HEK293T (cell line): ENCODE data around the gene FGF2.

Experiments
- ARNT ChIP-seq: fragments of 450-650 bp; IDR thresholded peaks from 2 replicates; pipeline ENCODE4 v1.6.1; 2017; ENCODE audit warnings: mild to moderate bottlenecking
- BHLHE40 ChIP-seq: fragments of 450-650 bp; IDR thresholded peaks from 2 replicates; pipeline ENCODE4 v1.6.1; 2016; ENCODE audit warnings: mild to moderate bottlenecking, moderate library complexity, borderline replicate concordance
- ELF4 ChIP-seq: fragments of 450-650 bp; IDR thresholded peaks from 2 replicates; pipeline ENCODE4 v1.6.1; 2017; ENCODE audit warnings: antibody characterized with exemption
- FOXA1 ChIP-seq: fragments of 450-650 bp; IDR thresholded peaks from 2 replicates; pipeline ENCODE4 v1.6.1; 2016; ENCODE audit warnings: mild to moderate bottlenecking
- FOXK2 ChIP-seq: fragments of 450-650 bp; IDR thresholded peaks from 2 replicates; pipeline ENCODE4 v1.6.1; 2016; ENCODE audit warnings: mild to moderate bottlenecking
- FOXM1 ChIP-seq: fragments of 450-650 bp; IDR thresholded peaks from 2 replicates; pipeline ENCODE4 v1.6.1; 2017; ENCODE audit warnings: mild to moderate bottlenecking, borderline replicate concordance
- LEF1 ChIP-seq: fragments of 450-650 bp; IDR thresholded peaks from 2 replicates; pipeline ENCODE4 v1.6.1; 2017; ENCODE audit warnings: mild to moderate bottlenecking, borderline replicate concordance
- NFRKB ChIP-seq: fragments of 450-650 bp; IDR thresholded peaks from 2 replicates; pipeline ENCODE4 v1.6.1; 2016; ENCODE audit warnings: mild to moderate bottlenecking, moderate library complexity
- SP1 ChIP-seq: fragments of 450-650 bp; IDR thresholded peaks from 2 replicates; pipeline ENCODE4 v1.6.1; 2017
- TARDBP ChIP-seq: fragments of 450-650 bp; IDR thresholded peaks from 2 replicates; pipeline ENCODE4 v1.6.1; 2016

- TF ChIP-seq FOXK2 (no peak), FOXM1 (no peak), TARDBP (no peak), ARNT (no peak), SP1 (no peak), NFRKB (no peak), BHLHE40 (no peak), ELF4 (no peak), LEF1 (no peak), FOXA1 (no peak)
Measured at GRCh38 chr4:122777846-122778673, 48.6 kb upstream of the FGF2 start.
